SK-N-MC (cell line): ENCODE data around the gene SARDH.

Experiments used
- DNase-seq: peaks from one replicate; pipeline ENCODE4 v3.0.0-alpha.2; 2011; ENCODE audit warnings: low read depth, low spot score
- H3K27ac ChIP-seq: fragments of 200-600 bp; sonication (generic); 2 replicates; pipeline ENCODE4 v1.5.1; 2016; ENCODE audit warnings: mixed run types
- H3K36me3 ChIP-seq: fragments of 200-600 bp; sonication (generic); 2 replicates; pipeline ENCODE4 v1.6.1; 2017; ENCODE audit warnings: antibody characterized with exemption, low read length, mixed read lengths; ENCODE audit not compliant: insufficient read depth
- H3K4me3 ChIP-seq: fragments of 200-600 bp; sonication (generic); 2 replicates; pipeline ENCODE4 v1.5.1; 2016
- H3K9ac ChIP-seq: fragments of 200-600 bp; sonication (generic); 2 replicates; pipeline ENCODE4 v1.8.0; 2017; ENCODE audit warnings: mixed run types, mixed read lengths; ENCODE audit not compliant: insufficient read length
- H3K9me3 ChIP-seq: fragments of 200-600 bp; sonication (generic); 2 replicates; pipeline ENCODE4 v1.6.1; 2017; ENCODE audit warnings: low read depth, mild to moderate bottlenecking, antibody characterized with exemption, low read length, moderate library complexity, mixed read lengths
- EZH2 ChIP-seq: fragments of 200-600 bp; sonication (generic); IDR thresholded peaks from one replicate; pipeline ENCODE4 v1.6.1; 2017; ENCODE audit warnings: antibody characterized with exemption
- FOXP2 ChIP-seq: optimal IDR thresholded peaks from 2 replicates; pipeline ENCODE3; 2011; ENCODE audit warnings: mild to moderate bottlenecking, moderate library complexity; ENCODE audit not compliant: insufficient read depth; ENCODE audit errors: extremely low read length, control extremely low read depth
- POLR2AphosphoS5 ChIP-seq: IDR thresholded peaks from 2 replicates; pipeline ENCODE4 v1.6.1; 2012; ENCODE audit warnings: mild to moderate bottlenecking, low read depth, low read length, borderline replicate concordance

The SARDH gene

GRCh38 chr9:133727277-133727875 is 10.8 kb downstream of the SARDH start:
- H3K27ac ChIP-seq = no peak overlapping the region
- no peak overlapping the region for H3K9ac ChIP-seq
- DNase-seq = no peak
- TF ChIP-seq EZH2 = no peak
- TF ChIP-seq POLR2AphosphoS5 = no peak
- no peak for TF ChIP-seq FOXP2
- no peaks in the 10 kb centered on the region for H3K36me3 ChIP-seq
- no peaks in the 10 kb centered on the region for H3K9me3 ChIP-seq
- H3K4me3 ChIP-seq = no peak overlapping the region

DNA sequence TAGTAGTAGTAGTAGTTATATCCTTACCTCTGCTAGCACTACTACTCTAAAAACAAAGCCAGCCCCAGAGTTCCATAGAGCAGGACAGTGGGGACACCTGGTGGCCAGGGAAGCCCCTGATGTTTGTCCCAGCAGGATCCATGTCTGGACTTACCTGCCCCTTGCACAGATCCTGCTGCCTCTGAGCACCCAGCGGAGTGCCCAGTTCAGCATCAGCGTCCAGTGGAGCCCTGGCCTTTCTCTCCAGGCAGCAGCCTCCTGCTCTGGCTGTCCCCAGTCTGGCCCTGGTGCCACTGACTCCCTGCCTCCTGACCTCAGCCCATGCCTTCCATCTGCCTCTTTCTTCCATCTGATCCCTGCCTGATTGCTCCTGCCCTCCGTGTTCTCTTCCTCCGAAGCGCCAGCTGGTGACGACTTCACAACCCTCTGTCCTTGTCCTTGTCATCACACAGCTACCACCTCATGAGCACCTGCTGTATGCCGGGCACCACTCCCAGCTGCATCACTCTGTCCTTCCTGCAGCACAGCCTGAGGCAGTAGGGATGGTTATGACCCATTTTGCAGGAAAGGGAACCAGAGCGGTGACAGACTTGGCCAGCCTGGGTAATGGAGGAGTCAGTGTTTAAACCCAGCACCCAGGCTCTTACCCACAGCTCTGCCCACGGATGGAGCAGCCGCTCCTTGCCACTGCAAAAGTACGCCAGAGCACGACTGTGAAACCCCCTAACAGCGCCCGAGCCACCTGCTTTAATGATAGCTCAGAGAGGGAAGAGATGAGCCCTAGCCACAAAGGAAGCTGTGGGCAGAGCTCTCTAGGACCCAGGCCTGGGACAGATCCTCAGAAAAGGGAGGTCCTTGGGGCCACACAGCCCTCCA is 11.5 kb downstream of the SARDH start:
- TF ChIP-seq POLR2AphosphoS5 = no peak
- TF ChIP-seq EZH2 = no peak
- TF ChIP-seq FOXP2 = no peak
- Histone ChIP-seq H3K27ac (no peak overlapping the region), H3K9me3 (no peaks in the 10 kb centered on the region), H3K4me3 (no peak overlapping the region), H3K36me3 (no peaks in the 10 kb centered on the region), H3K9ac (no peak overlapping the region)
- DNase-seq = no peak

DNA sequence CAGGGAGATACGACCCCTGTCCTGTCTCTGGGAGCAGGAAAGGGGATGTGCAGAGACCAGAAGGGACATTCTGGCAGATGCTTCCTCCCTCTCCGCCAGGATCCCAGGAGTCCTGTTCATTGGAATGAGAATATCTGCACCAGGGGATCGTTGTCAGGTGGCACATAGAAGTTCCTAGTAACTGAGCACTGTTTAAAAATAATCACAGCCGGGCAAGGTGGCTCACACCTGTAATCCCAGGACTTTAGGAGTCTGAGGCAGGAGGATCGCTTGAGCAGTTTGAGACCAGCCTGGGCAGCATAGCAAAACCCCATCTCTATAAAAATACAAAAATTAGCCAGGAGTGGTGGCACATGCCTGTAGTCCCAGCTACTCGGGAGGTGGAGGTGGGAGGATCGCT is 12.3 kb downstream of the SARDH start:
- Histone ChIP-seq H3K9ac (no peak overlapping the region), H3K4me3 (no peak overlapping the region), H3K27ac (no peak overlapping the region), H3K9me3 (no peaks in the 10 kb centered on the region), H3K36me3 (no peaks in the 10 kb centered on the region)
- TF ChIP-seq EZH2 = no peak
- no peak for TF ChIP-seq FOXP2
- no peak for TF ChIP-seq POLR2AphosphoS5
- DNase-seq = no peak

GRCh38 chr9:133718563-133719315 is 19.4 kb downstream of the SARDH start:
- TF ChIP-seq POLR2AphosphoS5 (no peak), FOXP2 (no peak), EZH2 (no peak)

DNA sequence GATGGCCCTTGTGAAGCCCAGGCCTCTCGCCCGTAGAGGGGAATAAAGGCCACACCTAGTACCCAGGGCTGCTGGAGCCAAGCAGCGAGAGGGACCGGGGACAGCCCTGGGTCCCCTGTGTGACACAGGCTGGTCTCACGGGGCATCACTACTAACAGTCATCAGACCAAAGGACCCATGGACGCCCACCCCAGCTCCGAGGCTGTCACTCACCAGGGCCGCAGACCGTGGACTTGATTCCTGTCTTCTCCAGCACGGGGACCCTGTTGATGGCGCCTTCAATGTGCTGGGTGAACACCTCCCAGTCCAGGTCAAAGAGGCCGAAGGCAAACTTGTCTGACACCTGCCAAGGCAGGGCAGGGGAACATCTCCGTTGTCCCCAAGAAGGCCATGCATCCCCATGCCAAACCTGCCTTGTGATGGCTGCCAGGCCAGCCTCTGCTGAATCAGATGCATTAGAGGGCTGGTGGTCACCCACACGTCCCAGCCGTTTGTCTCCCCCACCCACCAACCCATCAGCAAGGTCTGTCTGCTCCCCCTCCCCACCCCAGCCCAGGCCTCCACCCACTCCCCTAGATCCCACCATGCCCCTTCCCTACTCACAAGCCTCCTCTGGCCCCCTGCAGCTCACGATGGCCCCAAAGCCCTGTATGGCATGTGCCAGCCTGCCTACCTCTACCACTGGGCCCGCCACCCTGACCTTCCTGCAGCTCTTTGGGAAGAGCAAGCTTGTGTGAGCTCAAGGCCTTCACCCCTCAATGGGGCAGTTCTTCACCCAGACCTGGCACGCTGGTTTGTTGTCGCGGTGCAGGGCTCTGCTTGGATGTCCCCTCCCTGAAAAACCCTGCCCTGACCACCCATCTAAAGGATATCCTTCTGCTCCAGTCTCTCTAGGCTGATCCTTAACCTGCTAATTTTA is 20.8 kb downstream of the SARDH start:
- H3K9ac ChIP-seq = no peak overlapping the region
- DNase-seq = no peak
- no peak overlapping the region for H3K4me3 ChIP-seq
- H3K9me3 ChIP-seq = no peaks in the 10 kb centered on the region
- no peaks in the 10 kb centered on the region for H3K36me3 ChIP-seq
- TF ChIP-seq POLR2AphosphoS5 (no peak), EZH2 (no peak)
- H3K27ac ChIP-seq = no peak overlapping the region

More at GRCh38 chr9:133718563-133719315, 19.4 kb downstream of the SARDH start:
- Histone ChIP-seq H3K9me3 (no peaks in the 10 kb centered on the region), H3K36me3 (no peaks in the 10 kb centered on the region), H3K9ac (no peak overlapping the region), H3K27ac (no peak overlapping the region), H3K4me3 (no peak overlapping the region)
- no peak for DNase-seq

DNA sequence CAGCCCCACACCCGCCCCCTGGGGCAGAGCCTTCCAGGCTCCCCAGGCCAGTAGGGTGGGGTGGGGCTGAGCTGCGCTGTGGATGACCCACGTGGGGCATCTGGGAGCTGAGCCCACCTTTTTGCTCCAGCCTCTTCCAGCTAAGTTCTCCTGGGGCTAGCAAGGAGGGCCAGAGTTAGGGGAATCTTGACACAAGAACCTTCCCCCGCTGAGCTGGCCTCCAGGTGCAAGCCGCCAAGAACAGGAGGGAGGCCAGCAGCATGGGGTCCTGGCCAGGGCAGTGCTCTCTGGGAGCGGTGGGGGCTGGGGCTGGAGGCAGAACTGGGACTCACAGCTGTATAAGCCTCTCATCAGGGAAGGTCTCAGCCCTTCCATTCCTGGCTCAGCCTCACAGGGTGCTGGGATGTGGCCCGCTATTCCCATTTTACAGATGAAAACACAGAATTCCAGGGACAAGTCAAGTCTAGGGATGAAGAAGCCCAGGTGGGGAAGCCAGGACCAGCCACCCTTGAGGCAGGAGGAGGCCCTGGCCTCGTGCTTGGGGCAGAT is 21.5 kb downstream of the SARDH start:
- TF ChIP-seq FOXP2 (no peak), POLR2AphosphoS5 (no peak), EZH2 (no peak)
- Histone ChIP-seq H3K4me3 (no peak overlapping the region), H3K9ac (no peak overlapping the region), H3K9me3 (no peaks in the 10 kb centered on the region), H3K36me3 (no peaks in the 10 kb centered on the region), H3K27ac (no peak overlapping the region)
- DNase-seq = no peak

- DNase-seq = no peak
- Histone ChIP-seq H3K36me3 (no peaks in the 10 kb centered on the region), H3K9ac (no peak overlapping the region), H3K27ac (peak overlapping the region; percentile 74; the same call in 1 of the 2 replicates), H3K4me3 (peak overlapping the region; percentile 64), H3K9me3 (no peaks in the 10 kb centered on the region)
- TF ChIP-seq EZH2 (no peak), FOXP2 (no peak)
Observed at GRCh38 chr9:133715866-133716563, 22.1 kb downstream of the SARDH start.

GRCh38 chr9:133715295-133715865 is 22.8 kb downstream of the SARDH start:
- Histone ChIP-seq H3K27ac (peak overlapping the region; percentile 74; the same call in 1 of the 2 replicates), H3K9me3 (no peaks in the 10 kb centered on the region), H3K4me3 (peak overlapping the region; percentile 64), H3K9ac (no peak overlapping the region), H3K36me3 (no peaks in the 10 kb centered on the region)
- DNase-seq = peak; percentile 32
- peak; percentile 68 for TF ChIP-seq FOXP2
- no peak for TF ChIP-seq POLR2AphosphoS5
- TF ChIP-seq EZH2 = no peak
